ENCODE results near the gene RNF11.
"Not testable (repeated sequence)": the region's sequence is repeated elsewhere in the genome, so short reads cannot be mapped to it uniquely, and the experiment has no call there.

Gene RNF11

DNA sequence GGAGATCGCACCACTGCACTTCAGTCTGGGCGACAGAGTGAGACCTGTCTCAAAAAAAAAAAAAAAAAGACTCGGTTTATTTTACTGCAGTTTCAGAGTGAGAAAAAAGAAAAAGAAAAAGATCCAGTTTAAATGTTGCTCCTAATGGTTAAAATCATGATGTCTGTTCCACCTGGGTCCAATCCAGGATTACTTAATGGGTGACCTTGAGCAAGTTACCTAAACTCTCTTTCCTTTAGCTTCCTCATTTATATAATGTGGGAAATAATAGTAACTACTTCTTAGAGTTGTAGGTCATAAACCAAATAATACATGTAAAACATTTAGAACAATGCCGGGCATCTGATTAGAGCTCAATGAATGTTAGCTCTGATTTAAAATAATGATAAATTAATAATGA lies 19.4 kb upstream of the RNF11 start:
- no peak overlapping the region for H3K4me3 ChIP-seq (replicated peaks; ENCODE audit: low read depth, low read length)
- TF ChIP-seq, protein P1, sequence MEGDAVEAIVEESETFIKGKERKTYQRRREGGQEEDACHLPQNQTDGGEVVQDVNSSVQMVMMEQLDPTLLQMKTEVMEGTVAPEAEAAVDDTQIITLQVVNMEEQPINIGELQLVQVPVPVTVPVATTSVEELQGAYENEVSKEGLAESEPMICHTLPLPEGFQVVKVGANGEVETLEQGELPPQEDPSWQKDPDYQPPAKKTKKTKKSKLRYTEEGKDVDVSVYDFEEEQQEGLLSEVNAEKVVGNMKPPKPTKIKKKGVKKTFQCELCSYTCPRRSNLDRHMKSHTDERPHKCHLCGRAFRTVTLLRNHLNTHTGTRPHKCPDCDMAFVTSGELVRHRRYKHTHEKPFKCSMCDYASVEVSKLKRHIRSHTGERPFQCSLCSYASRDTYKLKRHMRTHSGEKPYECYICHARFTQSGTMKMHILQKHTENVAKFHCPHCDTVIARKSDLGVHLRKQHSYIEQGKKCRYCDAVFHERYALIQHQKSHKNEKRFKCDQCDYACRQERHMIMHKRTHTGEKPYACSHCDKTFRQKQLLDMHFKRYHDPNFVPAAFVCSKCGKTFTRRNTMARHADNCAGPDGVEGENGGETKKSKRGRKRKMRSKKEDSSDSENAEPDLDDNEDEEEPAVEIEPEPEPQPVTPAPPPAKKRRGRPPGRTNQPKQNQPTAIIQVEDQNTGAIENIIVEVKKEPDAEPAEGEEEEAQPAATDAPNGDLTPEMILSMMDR (IDR thresholded peaks at IDR 0.05; ENCODE audit: low read depth, low read length, missing control alignments): no peak
- DNase-seq (ENCODE audit: extremely low read depth, low read depth): no peak

GRCh38 chr1:51217101-51217500 lies 19.0 kb upstream of the RNF11 start:
- no peak overlapping the region for H3K4me3 ChIP-seq (replicated peaks; ENCODE audit: low read depth, low read length)
- DNase-seq (ENCODE audit: extremely low read depth, low read depth): no peak
- TF ChIP-seq, protein P1 (IDR thresholded peaks at IDR 0.05; ENCODE audit: low read depth, low read length, missing control alignments): no peak

DNA sequence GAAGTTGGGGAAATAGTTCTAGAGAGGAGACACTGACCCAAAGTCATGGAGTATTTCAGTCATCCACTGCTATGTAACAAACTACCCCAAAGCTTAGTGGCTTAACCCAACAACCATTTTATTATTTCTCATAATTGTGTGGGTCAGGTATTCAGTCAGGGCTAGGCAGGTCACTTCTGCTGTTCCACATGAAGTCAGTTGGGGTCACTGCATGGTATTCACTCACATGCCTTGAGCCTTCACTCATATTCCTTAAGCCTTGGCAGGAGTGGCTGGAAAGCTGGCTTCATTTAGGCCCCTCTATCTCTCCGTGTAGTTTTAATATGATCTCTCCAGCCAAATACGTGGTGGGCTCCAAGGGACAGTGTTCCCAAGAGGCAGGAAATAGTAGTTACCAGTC lies 17.5 kb upstream of the RNF11 start:
- TF ChIP-seq, protein P1 (IDR thresholded peaks at IDR 0.05; ENCODE audit: low read depth, low read length, missing control alignments): no peak
- no peak for DNase-seq (ENCODE audit: extremely low read depth, low read depth)
- no peak overlapping the region for H3K4me3 ChIP-seq (replicated peaks; ENCODE audit: low read depth, low read length)

- TF ChIP-seq, protein P1 (IDR thresholded peaks at IDR 0.05; ENCODE audit: low read depth, low read length, missing control alignments): no peak
- H3K4me3 ChIP-seq (replicated peaks; ENCODE audit: low read depth, low read length): no peak overlapping the region
- no peak for DNase-seq (ENCODE audit: extremely low read depth, low read depth)
Observed at GRCh38 chr1:51219022-51219421, 17.1 kb upstream of the RNF11 start.

GRCh38 chr1:51221529-51221928 lies 14.5 kb upstream of the RNF11 start:
- not testable (repeated sequence) for H3K4me3 ChIP-seq (replicated peaks; ENCODE audit: low read depth, low read length); DNase-seq (ENCODE audit: extremely low read depth, low read depth)

DNA sequence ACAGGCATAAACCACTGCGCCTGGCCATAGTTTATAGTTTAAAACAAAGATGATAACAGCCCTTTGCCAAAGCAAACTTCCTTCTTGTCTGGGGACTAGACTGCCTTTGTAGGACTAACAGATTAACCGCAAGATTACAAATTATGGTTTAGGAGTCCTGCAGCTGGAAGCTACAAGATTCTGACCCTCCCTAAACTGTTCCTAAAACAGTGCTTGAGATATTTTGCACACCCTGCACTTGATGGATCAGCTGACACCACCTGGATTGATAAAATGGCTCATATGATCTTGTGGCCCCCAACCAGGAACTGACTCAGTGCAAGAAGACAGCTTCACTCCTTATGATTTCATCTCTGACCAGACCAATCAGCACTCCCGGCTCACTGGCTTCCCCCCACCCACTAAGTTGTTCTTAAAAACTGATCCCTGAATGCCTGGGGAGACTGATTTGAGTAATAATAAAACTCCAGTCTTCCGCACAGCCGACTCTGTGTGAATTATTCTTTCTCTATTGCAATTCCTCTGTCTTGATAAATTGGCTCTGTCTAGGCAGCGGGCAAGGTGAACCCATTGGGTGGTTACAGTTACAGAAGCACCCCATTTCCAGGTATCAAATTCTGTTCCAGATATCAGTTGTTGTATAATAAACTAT lies 13.8 kb upstream of the RNF11 start:
- TF ChIP-seq, protein P1 (IDR thresholded peaks at IDR 0.05; ENCODE audit: low read depth, low read length, missing control alignments): no peak
- no peak overlapping the region for H3K4me3 ChIP-seq (replicated peaks; ENCODE audit: low read depth, low read length)
- no peak for DNase-seq (ENCODE audit: extremely low read depth, low read depth)

DNA sequence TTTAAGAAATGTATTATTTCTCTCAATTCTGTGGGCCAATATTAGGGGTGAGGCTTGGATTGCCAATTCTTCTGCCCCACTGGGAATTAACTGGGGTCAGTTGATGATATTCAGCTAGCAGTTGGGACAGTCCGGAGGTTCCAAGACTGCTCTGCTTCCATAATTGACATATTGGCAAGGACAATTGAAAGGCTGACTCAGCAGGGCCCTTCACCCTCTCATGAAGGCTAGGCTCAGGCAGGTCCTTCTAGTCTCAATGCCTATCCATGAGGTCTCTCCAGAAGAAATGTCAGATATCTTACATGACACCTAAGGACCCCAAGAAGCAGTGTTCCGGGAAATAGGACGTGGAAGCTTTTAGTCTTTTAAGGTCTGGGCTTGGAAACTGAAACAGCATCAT lies 13.3 kb upstream of the RNF11 start:
- TF ChIP-seq, protein P1 (IDR thresholded peaks at IDR 0.05; ENCODE audit: low read depth, low read length, missing control alignments): no peak
- no peak for DNase-seq (ENCODE audit: extremely low read depth, low read depth)
- H3K4me3 ChIP-seq (replicated peaks; ENCODE audit: low read depth, low read length): no peak overlapping the region
